Limb (tissue), 2 donors: ENCODE data around the gene GUCA2B.

Source experiments
- DNase-seq, 2 donors: peaks; one replicate each; pipeline ENCODE4 v3.0.0-alpha.2; 2016; ENCODE audit errors: extremely low spot score in 2 of 2

GUCA2B gene

DNA sequence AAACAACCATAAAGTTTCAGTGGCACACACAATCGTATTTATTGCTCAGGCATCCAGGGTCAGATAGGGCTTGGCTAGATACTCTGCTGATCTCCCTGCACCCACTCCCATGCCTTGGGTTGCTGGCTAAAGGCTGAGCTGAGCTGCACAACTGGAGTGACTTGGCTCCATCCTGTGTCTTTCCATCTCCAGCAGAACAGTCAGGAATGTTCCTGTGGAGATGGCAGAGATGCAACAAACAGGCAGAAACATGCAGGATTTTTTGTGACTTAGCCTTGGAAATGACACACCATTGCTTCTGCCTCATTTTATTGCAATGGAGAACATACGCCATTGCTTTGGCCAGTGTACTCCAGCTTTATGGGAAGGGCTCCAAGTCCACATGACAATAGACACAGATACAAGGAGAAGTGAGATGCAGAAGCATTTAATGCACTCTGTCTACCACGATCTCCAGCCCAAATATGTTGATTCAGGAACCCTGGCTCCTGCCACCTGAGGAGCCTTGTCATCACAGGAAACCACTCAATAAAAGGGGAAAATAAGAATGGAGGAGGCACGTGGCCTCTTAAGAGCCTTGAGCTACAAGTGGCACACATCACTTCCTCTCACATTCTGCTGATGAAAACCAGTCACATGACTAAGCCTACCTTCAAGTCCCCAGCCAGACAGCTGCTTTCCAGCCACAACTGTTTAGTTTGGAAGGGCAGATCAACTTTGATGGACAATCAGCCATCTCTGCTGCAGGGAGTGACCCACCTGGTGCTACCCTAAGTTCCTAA lies 10.1 kb upstream of the GUCA2B start:
- DNase-seq = no peak

DNA sequence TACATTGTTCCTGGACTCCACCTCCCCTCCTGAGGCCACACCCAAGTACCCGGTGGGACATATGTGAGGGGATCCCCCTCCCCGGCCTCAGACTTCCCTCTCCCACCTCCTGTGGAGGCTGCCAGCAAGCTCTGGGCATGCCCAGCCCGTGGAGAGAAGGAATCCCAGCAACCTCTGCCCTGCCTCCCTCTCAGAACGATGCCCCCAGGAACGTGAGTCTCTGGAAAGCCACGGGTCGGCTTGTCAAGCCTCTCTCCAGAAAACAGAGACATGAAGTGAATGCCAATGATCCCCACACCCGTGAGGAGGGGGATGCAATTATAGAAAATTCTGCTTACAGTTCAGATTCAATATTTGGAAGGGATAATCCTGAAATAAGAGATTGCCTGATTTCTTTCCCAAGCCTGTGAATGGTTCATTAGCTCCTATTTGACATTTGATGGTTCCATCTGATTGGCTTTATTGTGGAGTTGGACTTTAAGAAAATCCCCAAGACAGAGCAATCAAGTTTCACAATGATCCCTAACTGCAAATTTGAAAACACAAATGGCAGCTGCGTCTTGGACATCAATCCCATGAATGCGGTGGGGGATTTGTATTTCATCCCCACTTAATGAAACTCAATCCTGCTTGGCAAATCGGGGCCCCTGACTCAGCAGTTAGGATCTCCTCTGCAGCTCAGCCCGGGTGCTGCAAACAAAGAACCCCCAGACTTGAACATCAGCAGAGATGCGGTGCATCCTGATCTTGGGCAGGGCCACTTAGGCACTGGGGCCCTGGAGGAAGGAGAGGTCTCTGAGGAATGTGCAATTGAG lies 9.1 kb upstream of the GUCA2B start:
- no peak for DNase-seq

DNA sequence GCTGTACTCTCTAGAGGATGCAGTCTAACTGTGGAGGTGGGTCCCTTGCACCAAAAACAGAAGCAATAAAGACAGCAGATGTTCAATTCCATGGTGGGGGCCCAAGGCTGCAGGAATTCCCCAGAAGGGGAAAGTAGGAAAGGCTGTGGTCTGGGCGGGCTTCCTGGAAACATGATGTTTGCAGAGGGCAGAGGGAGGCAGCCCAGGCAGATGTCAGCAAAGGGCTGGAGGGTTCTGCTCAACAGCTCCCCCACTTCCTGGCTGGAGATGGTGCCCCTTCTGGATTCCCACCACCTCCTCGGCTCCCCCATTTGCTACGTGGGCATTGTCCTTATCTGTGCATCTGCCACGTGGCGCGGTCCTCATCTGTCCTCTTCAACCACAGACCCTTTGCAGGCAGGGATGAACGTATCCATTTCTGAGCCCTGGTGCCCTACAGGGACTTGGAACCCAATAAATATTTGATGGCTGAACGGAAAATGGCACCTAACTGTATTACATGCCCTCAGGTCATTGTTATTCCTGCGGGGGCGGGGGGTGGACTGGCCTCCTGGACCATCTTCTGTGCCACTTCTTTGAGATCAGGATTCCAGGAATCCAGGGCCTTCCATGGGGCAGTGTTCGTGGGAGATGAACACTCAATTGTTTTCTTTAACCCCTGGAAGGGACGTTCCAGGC lies 8.4 kb upstream of the GUCA2B start:
- DNase-seq = no peak

DNA sequence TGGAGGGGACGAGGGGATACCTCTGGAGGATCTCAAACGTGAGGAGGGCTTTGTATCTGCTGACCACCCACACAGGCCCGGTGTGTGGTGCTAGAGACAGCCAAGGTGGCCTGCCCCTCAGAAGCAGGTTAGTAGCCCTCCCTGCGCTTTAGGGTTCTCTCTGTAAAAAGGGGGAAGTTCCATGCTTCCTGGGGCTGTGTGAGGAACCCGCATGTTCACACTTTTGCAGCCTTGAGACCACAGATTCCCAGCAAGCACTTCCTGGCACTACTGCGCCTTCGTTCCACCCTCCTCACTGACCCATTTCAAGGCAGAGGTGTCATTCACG lies 7.9 kb upstream of the GUCA2B start:
- no peak for DNase-seq

DNA sequence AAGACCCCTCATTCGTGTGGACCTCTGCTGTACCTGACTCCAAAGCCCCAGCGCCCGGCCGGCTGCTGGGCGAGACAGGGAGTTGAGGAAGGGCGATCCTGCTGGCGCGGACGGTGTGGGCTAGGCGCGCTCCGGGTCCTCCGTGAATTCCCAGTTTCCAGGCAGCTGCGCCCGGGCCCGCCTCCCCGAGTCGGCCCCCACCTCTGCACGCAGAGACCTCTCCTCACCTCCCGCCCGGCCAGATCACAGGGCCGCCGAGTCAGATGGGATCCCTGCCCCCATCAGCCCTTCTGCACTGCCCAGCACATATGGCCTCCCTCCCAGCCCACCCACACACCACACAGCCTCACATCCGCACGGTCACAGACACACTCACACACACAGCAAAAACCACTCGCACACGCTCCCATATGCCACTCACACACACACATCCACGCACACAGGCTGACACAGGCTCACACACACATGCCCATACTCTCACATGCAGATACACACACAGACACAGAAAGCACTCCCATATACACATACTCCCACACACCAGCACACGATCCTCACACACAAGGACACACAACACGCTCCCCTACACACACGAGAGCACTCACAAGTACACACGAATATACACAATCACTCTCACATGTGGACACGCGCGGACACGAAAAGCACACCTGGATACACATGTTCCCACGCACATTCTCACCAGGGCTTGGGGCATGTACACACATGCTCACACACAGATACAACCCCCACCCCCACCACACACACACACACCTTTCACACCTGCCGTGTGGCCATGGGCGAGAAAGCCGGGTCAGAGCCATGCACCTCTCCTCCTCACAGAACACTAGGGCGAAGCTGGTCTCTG lies 7.2 kb upstream of the GUCA2B start:
- no peak for DNase-seq

DNA sequence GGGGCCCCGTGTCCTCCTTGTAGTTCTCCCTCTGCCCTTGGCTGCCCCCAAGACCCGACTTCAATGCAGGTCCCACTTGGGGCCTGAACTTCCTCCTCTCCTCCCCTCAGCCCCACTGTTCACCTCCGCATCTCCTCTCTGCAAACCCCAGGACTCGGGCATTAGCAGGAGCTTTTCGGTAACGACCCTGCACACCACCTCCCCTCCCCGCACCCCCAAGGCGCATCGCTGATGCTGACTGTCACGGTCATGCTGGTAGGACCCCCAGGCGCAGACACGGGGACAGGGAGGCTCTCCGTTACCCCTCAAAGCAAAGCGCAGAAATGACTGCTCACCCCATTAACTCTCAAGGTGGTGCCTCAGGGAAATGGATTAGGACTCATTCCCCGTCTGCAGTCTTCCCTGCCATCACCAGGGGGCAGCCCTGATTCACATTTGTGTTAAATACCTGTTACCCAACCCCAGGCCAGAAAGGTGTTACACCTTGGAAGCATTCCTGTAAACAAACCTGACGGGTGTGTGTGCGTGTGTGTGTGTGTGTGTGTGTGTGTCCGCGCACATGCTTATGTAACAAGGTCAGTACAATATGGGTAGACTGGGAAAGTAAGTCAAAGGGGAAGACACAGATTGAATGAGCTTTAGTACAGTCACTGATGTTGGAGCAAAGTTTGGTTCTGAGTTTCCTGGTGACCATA lies 6.4 kb upstream of the GUCA2B start:
- DNase-seq = peak in 1 of 2 donors; percentile 72

DNA sequence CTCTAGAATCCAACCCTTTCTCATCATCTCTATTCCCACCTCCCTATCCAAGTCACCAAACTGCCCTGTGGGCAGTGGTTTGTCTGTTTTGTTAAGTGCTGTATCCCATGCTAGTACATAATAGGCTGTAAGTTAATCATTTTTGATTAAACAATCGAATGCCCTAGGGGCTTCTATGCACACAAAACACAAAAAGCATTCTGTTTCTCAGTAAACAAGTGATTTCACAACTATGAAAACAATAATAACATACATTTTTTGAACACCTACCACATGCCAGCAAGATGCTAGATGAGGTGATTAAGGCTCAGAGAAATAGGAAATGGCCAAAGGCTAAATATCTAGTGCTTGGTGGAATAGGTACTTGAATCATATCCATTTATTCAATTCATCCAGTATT lies 5.0 kb upstream of the GUCA2B start:
- no peak for DNase-seq

DNA sequence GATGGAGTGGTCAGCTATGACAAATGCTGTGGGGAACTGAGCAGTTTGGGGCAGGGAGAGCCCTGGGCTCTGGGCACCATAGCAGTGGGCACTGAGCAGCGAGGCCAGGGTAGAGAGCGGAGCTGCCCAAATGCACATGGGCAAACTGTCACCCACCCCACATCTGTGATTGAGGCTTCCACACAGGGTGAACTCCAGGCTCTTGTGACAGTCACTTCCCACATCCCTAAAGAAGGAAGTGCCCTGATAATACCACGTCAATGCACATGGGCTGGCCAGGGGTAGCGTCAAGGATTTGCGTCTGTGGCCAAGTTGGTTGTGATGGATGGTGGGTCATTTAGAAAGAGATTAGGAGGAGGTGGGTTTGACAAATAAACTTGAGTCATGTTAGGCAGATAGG lies 2.6 kb upstream of the GUCA2B start:
- no peak for DNase-seq

DNA sequence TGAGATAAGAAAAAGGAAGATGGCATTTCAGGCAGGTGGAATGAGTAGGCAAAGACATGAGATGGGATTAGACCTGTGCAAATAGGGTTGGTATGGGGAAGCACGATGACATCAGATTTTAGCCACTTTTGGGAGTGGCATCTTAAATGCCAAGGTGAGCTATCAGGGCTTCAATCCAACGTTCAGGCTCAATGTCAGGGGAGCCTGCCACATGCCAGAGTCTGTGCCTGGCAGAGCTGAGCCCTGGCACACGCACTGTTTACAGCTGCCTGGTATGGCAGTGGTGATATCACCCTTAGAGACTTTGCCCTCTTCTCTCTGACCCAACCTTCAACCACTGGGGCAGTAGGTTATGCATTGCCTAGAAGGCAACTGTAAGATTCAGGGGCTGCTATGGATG lies 1.1 kb upstream of the GUCA2B start:
- DNase-seq = no peak

DNA sequence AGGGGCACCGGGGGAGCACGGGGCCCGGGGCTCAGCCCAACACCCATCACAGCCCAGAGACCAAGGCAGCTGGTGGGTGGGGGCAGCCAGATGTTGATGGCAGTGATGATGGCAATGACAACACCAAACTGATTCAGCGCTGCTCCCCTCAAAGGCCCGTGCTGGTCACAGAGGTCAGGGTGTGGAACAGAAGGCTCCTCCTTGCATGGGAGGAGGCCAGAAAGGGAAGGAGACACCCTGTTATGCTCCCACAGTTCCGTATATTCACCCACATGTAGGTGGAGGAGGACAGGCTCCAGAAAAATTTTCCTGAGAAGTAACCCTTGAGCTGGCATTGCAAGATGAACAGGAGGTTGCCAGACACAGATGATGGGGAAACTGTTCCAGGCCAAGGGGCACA lies 414 bp downstream of the GUCA2B start:
- DNase-seq = no peak

DNA sequence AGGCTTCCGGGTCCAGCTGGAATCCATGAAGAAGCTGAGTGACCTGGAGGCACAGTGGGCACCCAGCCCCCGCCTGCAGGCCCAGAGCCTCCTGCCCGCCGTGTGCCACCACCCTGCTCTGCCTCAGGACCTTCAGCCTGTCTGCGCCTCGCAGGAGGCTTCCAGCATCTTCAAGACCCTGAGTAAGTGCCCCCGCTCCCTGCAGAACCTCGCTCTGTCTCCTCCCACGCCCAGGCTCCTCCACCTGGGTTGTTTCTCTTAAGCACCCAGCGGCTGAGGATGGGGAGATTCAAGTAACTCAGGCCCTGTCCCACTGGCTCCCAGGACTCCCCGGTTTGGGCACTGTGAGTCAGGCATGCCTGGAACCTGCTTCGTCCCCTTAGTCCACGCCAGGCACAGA lies 1.5 kb downstream of the GUCA2B start:
- DNase-seq = no peak

DNA sequence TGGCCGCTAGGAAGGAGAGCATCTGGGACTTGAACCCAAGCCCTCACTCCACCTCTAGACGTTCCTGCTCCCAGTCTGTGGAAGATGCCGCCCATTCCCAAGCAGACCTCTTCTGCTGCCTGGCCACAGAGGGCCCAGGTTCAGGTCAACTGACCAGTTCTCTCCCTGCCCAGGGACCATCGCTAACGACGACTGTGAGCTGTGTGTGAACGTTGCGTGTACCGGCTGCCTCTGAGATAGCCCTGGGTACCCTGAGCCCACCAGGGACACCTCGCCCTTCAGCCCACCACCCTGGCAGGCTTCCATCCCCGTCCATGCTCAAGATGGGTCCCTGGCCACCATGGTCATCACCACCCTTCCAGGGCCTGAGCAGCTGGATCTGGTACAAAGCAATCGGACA lies 2.2 kb downstream of the GUCA2B start:
- DNase-seq = no peak

DNA sequence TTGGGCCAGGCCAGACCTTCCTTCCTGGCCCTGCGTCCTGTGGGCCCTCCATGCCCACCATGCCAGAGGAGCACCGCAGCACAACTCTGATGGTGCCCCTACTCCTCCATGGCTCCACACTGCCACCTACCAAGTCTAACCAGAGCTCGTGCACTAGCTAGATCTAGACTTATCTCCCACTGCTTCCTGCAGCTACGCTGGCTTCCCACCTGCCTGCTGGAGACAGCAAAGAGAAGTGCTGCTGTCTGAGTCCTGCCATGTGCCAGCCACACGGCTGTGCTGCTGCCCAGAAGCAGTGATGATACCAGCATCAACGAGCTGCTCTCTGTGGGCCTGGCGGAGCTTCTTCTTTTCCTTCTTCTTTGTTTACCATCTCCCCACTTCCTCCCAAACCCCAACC lies 4.5 kb downstream of the GUCA2B start:
- DNase-seq = no peak

DNA sequence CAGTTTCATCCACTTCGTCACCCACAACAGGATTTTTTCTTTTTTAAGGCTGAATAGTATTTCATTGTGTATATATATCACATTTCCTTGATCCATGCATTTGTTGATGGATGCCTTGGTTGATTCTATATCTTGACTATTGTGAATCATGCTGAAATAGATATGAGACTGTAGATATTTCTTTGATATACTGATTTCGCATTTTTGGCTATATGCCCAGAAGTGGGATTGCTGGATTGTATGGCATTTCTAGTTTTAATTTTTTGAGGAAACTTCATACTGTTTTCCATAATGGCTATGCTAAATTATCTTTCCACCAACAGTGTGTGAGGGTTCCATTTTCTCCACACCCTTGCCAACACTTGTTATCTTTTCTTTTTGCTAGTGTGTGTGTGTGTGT lies 5.0 kb downstream of the GUCA2B start:
- DNase-seq = no peak

DNA sequence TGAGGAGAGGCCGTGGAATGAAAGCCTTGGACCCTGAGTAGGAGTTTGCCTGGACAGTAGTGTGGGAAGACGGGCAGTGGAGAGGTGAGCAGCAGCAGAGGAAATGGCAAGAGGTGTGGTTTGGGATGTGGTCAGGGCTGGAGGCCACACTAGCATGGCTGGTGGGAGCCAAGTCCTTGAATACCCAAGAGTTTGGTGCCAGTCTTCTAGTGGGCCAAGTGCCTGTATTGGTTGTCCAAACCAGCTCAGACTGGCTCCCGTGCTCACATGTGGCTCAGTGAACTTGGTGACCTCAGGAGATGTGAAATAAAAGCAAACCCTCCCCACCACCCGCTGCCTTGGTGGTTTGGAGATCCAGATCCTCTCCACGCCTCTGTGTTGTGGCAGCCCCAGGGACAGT lies 9.0 kb downstream of the GUCA2B start:
- DNase-seq = no peak

DNA sequence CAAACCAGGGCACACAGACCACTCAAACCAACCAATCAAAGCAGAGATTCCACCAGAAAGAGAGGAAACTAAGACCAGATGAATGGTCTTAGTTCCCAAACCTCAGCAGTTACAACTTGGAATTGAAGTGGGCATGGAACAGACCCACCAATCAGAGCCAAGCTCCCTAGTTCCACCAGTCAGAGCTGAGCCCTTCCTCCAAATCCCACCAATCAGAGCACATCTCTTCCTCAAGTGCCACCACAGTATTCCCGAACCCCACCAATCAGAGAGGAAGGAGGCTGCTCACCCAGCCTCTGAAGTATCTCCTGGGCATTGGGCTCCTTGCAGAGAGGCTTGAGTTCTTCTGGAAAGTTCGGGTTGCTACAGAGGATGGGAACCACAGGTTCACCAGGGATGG lies 9.9 kb downstream of the GUCA2B start:
- no peak for DNase-seq

DNA sequence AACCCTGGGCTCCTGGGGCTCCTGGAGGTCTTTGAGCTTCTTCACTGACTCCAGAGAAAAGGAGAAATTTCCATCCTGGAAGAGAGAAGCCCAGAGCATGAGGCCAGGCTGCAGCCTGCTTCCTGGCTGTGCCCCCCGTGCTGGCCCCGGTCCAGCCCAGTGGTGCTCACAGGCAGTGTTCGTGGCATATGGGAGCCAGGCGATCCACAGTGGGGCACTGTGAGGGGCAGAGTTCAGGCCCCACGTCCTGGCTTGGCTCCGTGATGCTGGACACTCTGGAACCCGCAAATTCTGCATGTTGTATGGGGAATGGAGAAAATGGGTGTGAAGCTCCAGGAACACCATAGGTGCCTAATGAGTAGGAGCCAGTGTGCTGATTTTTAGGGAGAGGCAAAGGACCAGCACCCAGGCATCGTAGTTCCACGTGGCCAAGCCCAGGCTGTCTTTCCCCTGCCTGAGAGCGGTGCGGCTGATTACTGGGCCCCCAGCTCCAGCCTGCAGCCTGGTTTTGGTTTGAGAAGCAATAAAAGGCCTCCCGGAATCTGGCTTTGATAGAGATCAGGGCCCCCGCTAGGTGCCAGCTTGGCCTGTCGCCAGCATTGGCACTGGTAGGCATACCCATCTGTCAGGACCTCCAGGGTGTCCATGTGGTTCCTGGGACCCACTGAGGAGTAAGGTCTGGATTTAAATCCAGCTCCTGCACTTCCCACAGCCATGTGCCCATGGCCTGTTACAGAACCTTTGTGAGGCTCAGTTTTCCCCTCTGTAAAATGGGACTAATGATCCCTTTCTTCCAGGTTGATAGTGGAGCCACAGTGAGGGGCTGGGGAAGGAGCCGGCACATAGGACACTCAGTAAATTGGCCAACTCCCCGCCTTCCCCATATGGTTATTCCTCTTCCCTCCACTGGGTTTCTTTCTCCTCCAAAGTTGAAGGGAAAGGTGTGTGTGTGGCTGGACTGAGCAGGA lies 10.6 kb downstream of the GUCA2B start:
- DNase-seq = no peak

DNA sequence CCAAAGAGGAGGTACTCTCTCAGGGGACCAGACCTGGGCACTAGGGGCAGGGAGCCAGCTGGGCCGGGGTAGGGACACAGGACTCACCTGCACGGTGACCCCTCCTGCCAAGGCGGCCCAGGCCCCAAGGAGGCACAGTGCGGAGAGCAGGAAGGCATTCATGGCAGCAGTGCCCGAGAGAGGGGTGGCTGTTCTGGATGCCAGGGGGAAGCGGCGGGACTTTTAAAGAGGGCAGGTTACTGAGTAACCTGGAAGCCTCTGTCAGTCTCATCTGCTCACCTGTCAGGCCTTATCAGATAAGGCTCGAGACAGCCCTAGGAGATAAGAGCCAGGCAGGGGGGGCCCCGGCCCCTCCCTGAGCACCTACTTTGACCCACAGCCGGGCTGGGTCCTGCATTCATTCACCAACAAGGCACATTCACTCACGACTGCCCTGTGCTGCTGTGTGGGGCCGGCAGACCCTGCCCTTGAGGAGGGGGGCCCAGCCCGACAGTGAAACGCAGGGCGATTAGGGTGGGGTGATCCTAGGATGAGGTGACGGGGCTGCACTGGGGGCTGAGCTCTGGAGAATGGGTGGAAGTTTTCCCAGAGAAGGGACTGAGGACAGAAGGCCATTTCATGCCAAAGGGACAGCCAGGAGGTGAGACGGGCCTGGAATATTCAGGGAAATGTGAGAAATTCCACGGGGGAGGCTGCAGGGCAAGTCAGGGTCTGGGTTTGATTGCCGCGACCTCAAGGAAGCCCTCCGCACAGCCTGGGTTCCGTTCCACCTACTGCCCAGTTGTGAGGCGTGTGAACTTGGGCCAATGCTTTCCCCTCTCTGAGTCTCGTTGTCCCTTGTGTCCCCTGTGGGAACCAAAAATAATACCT lies 11.6 kb downstream of the GUCA2B start, which contains the start of gene GUCA2A:
Gene GUCA2A (minus strand): TSS at position 195 of the 870 bp plus-strand sequence. CDS start 33 bp downstream, at position 162.
- no peak for DNase-seq
